HCT116 (cell line): ENCODE results near the gene C1orf21.

ENCODE experiments used
- POLR2A ChIP-seq: IDR thresholded peaks from 2 replicates; pipeline ENCODE4 v1.7.0; 2011; ENCODE audit warnings: borderline replicate concordance; ENCODE audit not compliant: insufficient read depth, insufficient read length; ENCODE audit errors: extremely low read depth
- SP1 ChIP-seq: IDR thresholded peaks from 2 replicates; pipeline ENCODE4 v1.6.1; 2012; ENCODE audit warnings: low read depth

DNA sequence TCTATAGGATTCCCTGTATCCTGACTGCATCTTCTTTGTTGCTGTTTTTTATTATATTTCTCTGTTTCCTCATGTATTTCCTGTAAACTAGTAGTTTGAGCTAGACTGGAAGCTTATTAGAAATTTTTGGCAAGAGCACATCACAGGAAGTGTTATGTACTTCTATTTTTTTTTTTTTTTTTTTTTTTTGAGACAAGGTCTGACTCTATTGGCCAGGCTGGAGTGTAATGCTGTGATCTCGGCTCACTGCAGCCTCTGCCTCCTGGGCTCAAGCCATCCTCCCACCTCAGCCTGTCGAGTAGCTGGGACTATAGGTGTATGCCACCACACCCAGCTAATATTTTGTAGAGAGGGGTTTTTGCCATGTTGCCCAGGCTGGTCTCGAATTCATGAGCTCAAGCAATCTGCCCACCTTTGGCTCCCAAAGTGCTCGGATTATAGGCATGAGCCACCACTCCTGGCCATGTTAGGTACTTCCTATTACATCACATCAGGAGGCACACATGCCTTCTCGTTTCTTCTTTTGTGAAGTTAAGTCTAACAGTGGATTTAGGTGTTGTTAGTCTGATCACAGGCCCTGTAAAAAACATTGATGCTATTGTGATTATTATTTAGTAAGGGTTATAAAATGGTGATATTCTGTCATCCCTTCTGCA is 12.5 kb downstream of the C1orf21 start:
- TF ChIP-seq POLR2A (no peak), SP1 (no peak)
